IMR-90 (cell line): ENCODE data around the gene CDR2L.

Experiments used
- CEBPB ChIP-seq: IDR thresholded peaks from 2 replicates; pipeline ENCODE4 v1.6.1; 2012; ENCODE audit warnings: low read depth, low read length, improper control_type of control experiment
- CHD1 ChIP-seq: IDR thresholded peaks from 2 replicates; pipeline ENCODE4 v1.6.1; 2012; ENCODE audit warnings: low read depth, low read length, improper control_type of control experiment
- CTCF ChIP-seq: conservative IDR thresholded peaks from 2 replicates; pipeline ENCODE4 v1.5.1; 2012; ENCODE audit warnings: mild to moderate bottlenecking, low read depth, low read length, improper control_type of control experiment
- ELK1 ChIP-seq: fragments of 150-350 bp; IDR thresholded peaks from 2 replicates; pipeline ENCODE4 v1.6.1; 2016; ENCODE audit warnings: low read depth, mild to moderate bottlenecking, low read length, moderate library complexity, borderline replicate concordance
- MAFK ChIP-seq: IDR thresholded peaks from 2 replicates; pipeline ENCODE4 v1.6.1; 2012; ENCODE audit warnings: low read depth, low read length, improper control_type of control experiment
- MAZ ChIP-seq: IDR thresholded peaks from 2 replicates; pipeline ENCODE4 v1.6.1; 2012; ENCODE audit warnings: low read depth, mild to moderate bottlenecking, low read length, improper control_type of control experiment, moderate library complexity, borderline replicate concordance
- MXI1 ChIP-seq: IDR thresholded peaks from 2 replicates; pipeline ENCODE4 v1.6.1; 2012; ENCODE audit warnings: low read depth, mild to moderate bottlenecking, low read length, moderate library complexity, borderline replicate concordance
- NFE2L2 ChIP-seq: fragments of 150-350 bp; IDR thresholded peaks from 2 replicates; pipeline ENCODE4 v1.6.1; 2016; ENCODE audit warnings: low read depth, mild to moderate bottlenecking, low read length
- POLR2A ChIP-seq: IDR thresholded peaks from 2 replicates; pipeline ENCODE4 v1.6.1; 2012; ENCODE audit warnings: mild to moderate bottlenecking, low read depth, low read length
- RAD21 ChIP-seq: IDR thresholded peaks from 2 replicates; pipeline ENCODE4 v1.6.1; 2012; ENCODE audit warnings: low read length, improper control_type of control experiment
- RFX5 ChIP-seq: IDR thresholded peaks from 2 replicates; pipeline ENCODE4 v1.8.0; 2012; ENCODE audit warnings: low read depth, mild to moderate bottlenecking, low read length, moderate library complexity
- SMC3 ChIP-seq: fragments of 150-350 bp; IDR thresholded peaks from 2 replicates; pipeline ENCODE4 v1.6.1; 2016; ENCODE audit warnings: low read depth, mild to moderate bottlenecking, antibody characterized with exemption, low read length, moderate library complexity

GRCh38 chr17:75047398-75048098 is 60.1 kb downstream of the CDR2L start:
- TF ChIP-seq POLR2A (no peak), CTCF (no peak), CHD1 (no peak), RFX5 (no peak), MAFK (no peak), MAZ (no peak), ELK1 (no peak), SMC3 (no peak), RAD21 (no peak), NFE2L2 (no peak), CEBPB (no peak), MXI1 (no peak)
